HepG2 (cell line): ENCODE measurements around the gene ZNF548. TPM values are rescaled to one million over a fixed set of nuclear protein-coding genes. Genes with fewer than 3 reads are reported as not detected.

Experiments used
- ATAC-seq: fragments of 200-7000 bp; cut with Tn5 transposase; 3 replicates; pipeline ENCODE4 v1.9.1; 2020; ENCODE audit warnings: mild to moderate bottlenecking, moderate library complexity
- BruUV-seq: library from RNA; stranded (reverse); fragments of 400-500 nt; replicated peaks from 2 replicates; lab custom pipeline; 2021; lab: Mats Ljungman, UMichigan
- CTCF ChIA-PET: fragments of 300-600 bp; formaldehyde crosslinking; extraction: SDS; loops from one replicate; lab custom pipeline; 2021; ENCODE audit warnings: low total read pairs, inconsistent platforms, low intra/inter-chr PET ratio; lab: Yijun Ruan, JAX
- POLR2A ChIA-PET: fragments of 350-600 bp; sonication (Branson Sonifier 250); formaldehyde crosslinking; loops from one replicate; lab custom pipeline; 2020; ENCODE audit warnings: antibody characterized with exemption, inconsistent platforms; lab: Yijun Ruan, JAX
- DNase-seq: peaks from one replicate; pipeline ENCODE4 v3.0.0-alpha.2; 2015; ENCODE audit warnings: low spot score
- FAIRE-seq: peaks from 3 replicates; lab custom pipeline; 2011; peaks lifted over from hg19 to GRCh38; lab: Jason Lieb, UNC
- H2AFZ ChIP-seq: one replicate; pipeline ENCODE4 v1.6.1; 2011; ENCODE audit warnings: low read length, inconsistent platforms
- H3K27ac ChIP-seq: fragments of 300-600 bp; 3 replicates; pipeline ENCODE4 v1.8.0; 2011; ENCODE audit warnings: mixed run types, mild to moderate bottlenecking, mixed read lengths, low read length, inconsistent platforms; ENCODE audit not compliant: insufficient read depth; ENCODE audit errors: extremely low read length
- H3K27me3 ChIP-seq, 2 experiments: fragments of 200-600 bp in 1 of 2; 2 replicates in 1 of 2; 3 replicates in 1 of 2; pipeline versions ENCODE4 v1.6.0 to v1.8.0; 2011; ENCODE audit warnings: low read length in 2 of 2, mild to moderate bottlenecking in 2 of 2, moderate library complexity in 2 of 2, inconsistent platforms in 1 of 2; ENCODE audit not compliant: insufficient read depth in 2 of 2, control insufficient read depth in 1 of 2
- H3K36me3 ChIP-seq, 2 experiments: fragments of 200-600 bp in 1 of 2; replicated peaks in 1 of 2; 2 replicates in 1 of 2; 3 replicates in 1 of 2; pipeline versions ENCODE4 v1.5.1 to v1.8.0; 2011; ENCODE audit warnings: low read length in 2 of 2, inconsistent platforms in 1 of 2; ENCODE audit not compliant: insufficient read depth in 2 of 2, control insufficient read depth in 1 of 2
- H3K4me1 ChIP-seq: 2 replicates; pipeline ENCODE4 v1.5.1; 2012; ENCODE audit warnings: low read length, inconsistent platforms; ENCODE audit not compliant: insufficient read depth
- H3K4me2 ChIP-seq: 2 replicates; pipeline ENCODE4 v1.6.0; 2011; ENCODE audit warnings: low read depth, low read length, inconsistent platforms
- H3K4me3 ChIP-seq, 3 experiments: fragments of 200-600 bp in 1 of 3; sonication (generic), shearing (Covaris generic) in 1 of 3; replicated peaks in 1 of 3; 2 replicates each; pipeline ENCODE4 v1.5.1; 2011 to 2016; ENCODE audit warnings: low read length in 3 of 3, inconsistent platforms in 2 of 3, low read depth in 2 of 3, mild to moderate bottlenecking in 2 of 3, control low read depth in 1 of 3, mixed read lengths in 1 of 3; ENCODE audit not compliant: insufficient read depth in 1 of 3
- H3K79me2 ChIP-seq: one replicate; pipeline ENCODE4 v1.6.1; 2011; ENCODE audit warnings: low read length, inconsistent platforms; ENCODE audit not compliant: insufficient read depth
- H3K9ac ChIP-seq: 2 replicates; pipeline ENCODE4 v1.6.0; 2011; ENCODE audit warnings: mild to moderate bottlenecking, low read depth, low read length, inconsistent platforms; ENCODE audit not compliant: insufficient read depth
- H3K9me3 ChIP-seq: 2 replicates; pipeline ENCODE4 v1.5.1; 2012; ENCODE audit warnings: mild to moderate bottlenecking, low read length
- H4K20me1 ChIP-seq: 2 replicates; pipeline ENCODE4 v1.6.0; 2011; ENCODE audit warnings: inconsistent platforms, mild to moderate bottlenecking, low read length, moderate library complexity; ENCODE audit not compliant: insufficient read depth
- HINFP ChIP-seq: sonication (generic); formaldehyde crosslinking; IDR thresholded peaks from 2 replicates; pipeline ENCODE4 v1.4.0; 2020; ENCODE audit warnings: low read depth, mild to moderate bottlenecking, missing genetic modification reagents
- NONO ChIP-seq, 2 experiments: fragments of 450-650 bp in 1 of 2; sonication (generic) in 1 of 2; formaldehyde crosslinking in 1 of 2; IDR thresholded peaks in 1 of 2; conservative IDR thresholded peaks in 1 of 2; 2 replicates each; pipeline versions ENCODE4 v1.6.1 to v1.8.0; 2017 to 2022; ENCODE audit warnings: mild to moderate bottlenecking in 1 of 2, missing genetic modification reagents in 1 of 2, moderate library complexity in 1 of 2
- STAT6 ChIP-seq: sonication (generic); formaldehyde crosslinking; IDR thresholded peaks from 2 replicates; pipeline ENCODE4 v1.4.0; 2020; ENCODE audit warnings: missing genetic modification reagents, mild to moderate bottlenecking, borderline replicate concordance
- U2AF1 ChIP-seq: fragments of 200-400 bp; formaldehyde crosslinking; optimal IDR thresholded peaks from 2 replicates; pipeline ENCODE3; 2017; ENCODE audit warnings: mild to moderate bottlenecking, low read depth, low read length
- ZBED4 ChIP-seq: sonication (generic); formaldehyde crosslinking; IDR thresholded peaks from 2 replicates; pipeline ENCODE4 v1.4.0; 2020; ENCODE audit warnings: missing genetic modification reagents, borderline replicate concordance
- ZBTB1 ChIP-seq: sonication (generic); formaldehyde crosslinking; IDR thresholded peaks from 2 replicates; pipeline ENCODE4 v1.4.0; 2020; ENCODE audit warnings: missing genetic modification reagents, borderline replicate concordance
- ZFX ChIP-seq: sonication (generic); formaldehyde crosslinking; IDR thresholded peaks from 2 replicates; pipeline ENCODE4 v1.4.0; 2020; ENCODE audit warnings: mild to moderate bottlenecking, low read depth, missing genetic modification reagents, moderate library complexity
- ZNF710 ChIP-seq: sonication (generic); formaldehyde crosslinking; IDR thresholded peaks from 2 replicates; pipeline ENCODE4 v1.5.0; 2020; ENCODE audit warnings: mild to moderate bottlenecking, missing genetic modification reagents, borderline replicate concordance
- in situ Hi-C: cut with HindIII; loops from 2 replicates; pipeline ENCODE4 v1.10.0; 2017; ENCODE audit warnings: low pct_unique_long_range_greater_than_20kb; ENCODE audit not compliant: extremely low pct_ligation_motif_present
- intact Hi-C: fragments of 100-400 bp; cut with micrococcal nuclease; formaldehyde crosslinking; loops from one replicate; pipeline ENCODE4 v1.10.0; 2022; ENCODE audit not compliant: unreplicated experiment
- polyA plus RNA-seq, 8 experiments: library from polyadenylated mRNA; depleted of rRNA in 3 of 8; stranded (reverse) in 7 of 8; unstranded in 1 of 8; fragments of >200 nt; fragmentation: Illumina TruSeq in 4 of 8; extraction: Trizol in 4 of 8; gene quantifications; 2 replicates each; pipeline versions ENCODE4 v1.2.1 to v1.2.3, GENCODE V29; 2011 to 2016; ENCODE audit warnings: low read depth in 4 of 8, missing spikeins in 1 of 8, mixed read lengths in 1 of 8; ENCODE audit not compliant: insufficient read depth in 1 of 8
- total RNA-seq, 5 experiments: library from RNA; depleted of rRNA; stranded (reverse); fragments of >200 nt; fragmentation: Illumina TruSeq; extraction: Trizol; gene quantifications; 2 replicates each; pipeline ENCODE4 v1.2.3, GENCODE V29; 2016; ENCODE audit warnings: low read depth in 1 of 5

Gene ZNF548
- total and polyA plus RNA-seq, 2 of the 13 experiments (the other 11 are each of a cell fraction or from before 2014, with no cell fraction given) = 19.6 to 24.9 TPM

- FAIRE-seq (no peak), DNase-seq (no peak), ATAC-seq (no peak)
- in situ Hi-C loops (no loop called here), intact Hi-C loops (no loop called here)
- CTCF ChIA-PET = no interaction called here
- H2AFZ ChIP-seq = no peak overlapping the region
- no peaks in the 10 kb centered on the region for H3K4me1 ChIP-seq
- TF ChIP-seq HINFP (CRISPR knock-in tag) = no peak
- no peak for TF ChIP-seq ZBTB1 (CRISPR knock-in tag)
- TF ChIP-seq STAT6 (CRISPR knock-in tag) = no peak
- TF ChIP-seq U2AF1 = no peak
- TF ChIP-seq ZBED4 (CRISPR knock-in tag) = no peak
- no peak for TF ChIP-seq ZFX (CRISPR knock-in tag)
- TF ChIP-seq ZNF710 (CRISPR knock-in tag) = no peak
- TF ChIP-seq NONO (IDR thresholded peaks at IDR 0.05) = no peak
- TF ChIP-seq NONO (CRISPR knock-in tag; conservative IDR thresholded peaks at IDR 0.05) = no peak
- H3K27me3 ChIP-seq = no peaks in the 10 kb centered on the region
- no peaks in the 10 kb centered on the region for H3K9me3 ChIP-seq
- no peaks in the 10 kb centered on the region for H3K79me2 ChIP-seq
- no peak overlapping the region for H3K27ac ChIP-seq
- H3K4me3 ChIP-seq = no peak overlapping the region
- H3K9ac ChIP-seq = no peak overlapping the region
- H4K20me1 ChIP-seq = no peaks in the 10 kb centered on the region
- POLR2A ChIA-PET = no interaction called here
- H3K36me3 ChIP-seq = peaks cover 0 to 11% of the 10 kb centered on the region in 2 experiments; a peak in 1 of 5 replicates
- H3K4me2 ChIP-seq = no peak overlapping the region
- BruUV-seq = no TSS peak
These were observed 8.7 kb upstream of the ZNF548 start for GRCh38 chr19:57380923-57381322.
